Neural cell (in vitro differentiated cells): ENCODE measurements around the gene CAMK2A.

ENCODE experiments used
- CTCF ChIP-seq: fragments of 450-650 bp; IDR thresholded peaks from 2 replicates; pipeline ENCODE4 v1.5.1; 2014; ENCODE audit warnings: antibody characterized with exemption, mild to moderate bottlenecking, moderate library complexity; ENCODE audit not compliant: poor library complexity, severe bottlenecking
- EP300 ChIP-seq: fragments of 450-650 bp; conservative IDR thresholded peaks from 2 replicates; pipeline ENCODE4 v1.6.1; 2014; ENCODE audit warnings: antibody characterized with exemption, mild to moderate bottlenecking, moderate library complexity; ENCODE audit not compliant: poor library complexity, severe bottlenecking
- EZH2 ChIP-seq: fragments of 200-600, 300-800 bp; shearing (Covaris generic), sonication (generic); IDR thresholded peaks from 2 replicates; pipeline ENCODE4 v1.6.1; 2014; ENCODE audit warnings: antibody characterized with exemption, low read length, borderline replicate concordance, mild to moderate bottlenecking; ENCODE audit not compliant: insufficient read depth, poor library complexity, severe bottlenecking
- SMC3 ChIP-seq: fragments of 450-650 bp; conservative IDR thresholded peaks from 2 replicates; pipeline ENCODE4 v1.6.1; 2014; ENCODE audit warnings: antibody characterized with exemption, mild to moderate bottlenecking, moderate library complexity; ENCODE audit not compliant: poor library complexity

GRCh38 chr5:150195736-150196485 lies 93.7 kb downstream of the CAMK2A start:
- TF ChIP-seq SMC3 (no peak), CTCF (no peak), EP300 (no peak), EZH2 (no peak)
